Erythroblast (primary cell): Measurements from ENCODE around the gene CYP2F1.
"Not testable (repeated sequence)": the region's sequence is repeated elsewhere in the genome, so short reads cannot be mapped to it uniquely, and the experiment has no call there.

Experiments used
- DNase-seq, 2 experiments: peaks; one replicate each; lab custom pipeline; 2025; lab: John Stamatoyannopoulos, UW
- GATA1 ChIP-seq: IDR thresholded peaks from 2 replicates; pipeline ENCODE4 v1.6.1; 2011; ENCODE audit warnings: low read depth, mild to moderate bottlenecking, control low read depth, low read length, moderate library complexity
- POLR2A ChIP-seq: IDR thresholded peaks from 2 replicates; pipeline ENCODE4 v1.6.1; 2011; ENCODE audit warnings: mild to moderate bottlenecking, low read length

CYP2F1 gene

DNA sequence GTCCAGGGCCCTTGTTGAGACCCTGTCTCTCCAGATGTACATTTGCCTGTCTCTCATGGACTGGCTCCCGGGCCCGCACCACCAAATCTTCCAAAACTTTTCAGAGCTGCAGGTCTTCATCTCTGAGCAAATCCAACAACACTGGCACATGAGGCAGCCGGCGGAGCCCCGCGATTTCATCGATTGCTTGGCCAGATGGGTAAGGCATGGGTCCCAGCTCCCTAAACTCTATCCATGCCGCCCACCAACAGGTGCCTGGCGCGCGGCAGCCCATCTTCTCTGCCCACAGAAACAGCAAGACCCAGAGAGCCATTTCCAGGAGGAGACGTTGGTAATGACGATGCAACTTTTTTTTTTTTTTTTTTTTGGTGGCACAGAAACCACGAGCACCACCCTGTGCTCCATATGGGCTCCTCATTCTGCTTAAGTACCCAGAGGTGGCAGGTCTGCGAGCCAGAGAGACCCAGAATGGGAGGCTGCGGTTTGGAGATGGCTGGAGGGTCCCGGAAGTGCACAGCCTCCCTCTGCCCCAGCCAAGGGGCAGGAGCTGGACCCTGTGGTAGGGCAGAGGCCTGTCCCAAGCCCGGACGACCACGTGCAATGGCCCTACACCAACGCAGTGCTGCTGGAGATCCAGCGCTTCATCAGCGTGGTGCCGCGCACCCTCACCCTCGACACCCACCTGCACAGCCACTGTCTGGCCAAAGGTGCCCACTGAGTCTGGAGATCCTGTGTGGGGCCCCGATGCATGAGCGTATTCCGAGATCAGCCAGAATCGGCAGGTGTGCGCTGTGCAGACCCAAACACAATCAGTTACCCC lies 22.6 kb downstream of the CYP2F1 start:
- no peak for TF ChIP-seq GATA1
- no peak for TF ChIP-seq POLR2A
- DNase-seq: no peak

DNA sequence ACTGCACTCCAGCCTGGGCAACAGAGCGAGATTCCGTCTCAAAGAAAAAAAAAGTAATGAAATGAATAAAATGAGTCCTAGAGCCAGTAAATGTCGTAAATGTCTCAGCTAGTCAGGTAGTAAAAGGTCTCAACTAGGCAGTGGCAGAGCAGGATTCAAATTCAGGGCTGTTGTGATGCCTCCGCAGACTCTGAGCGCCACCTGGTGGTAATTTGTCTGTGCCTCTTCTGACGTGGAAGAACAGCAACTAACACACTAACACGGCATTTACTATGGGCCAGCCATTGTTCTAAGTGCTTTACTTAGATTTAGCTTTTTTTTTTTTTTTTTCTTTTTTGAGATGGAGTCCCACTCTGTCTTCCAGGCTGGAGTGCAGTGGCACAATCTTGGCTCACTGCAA lies 30.2 kb downstream of the CYP2F1 start:
- peak; percentile 82 to 91 for DNase-seq
- TF ChIP-seq GATA1: no peak
- no peak for TF ChIP-seq POLR2A

DNA sequence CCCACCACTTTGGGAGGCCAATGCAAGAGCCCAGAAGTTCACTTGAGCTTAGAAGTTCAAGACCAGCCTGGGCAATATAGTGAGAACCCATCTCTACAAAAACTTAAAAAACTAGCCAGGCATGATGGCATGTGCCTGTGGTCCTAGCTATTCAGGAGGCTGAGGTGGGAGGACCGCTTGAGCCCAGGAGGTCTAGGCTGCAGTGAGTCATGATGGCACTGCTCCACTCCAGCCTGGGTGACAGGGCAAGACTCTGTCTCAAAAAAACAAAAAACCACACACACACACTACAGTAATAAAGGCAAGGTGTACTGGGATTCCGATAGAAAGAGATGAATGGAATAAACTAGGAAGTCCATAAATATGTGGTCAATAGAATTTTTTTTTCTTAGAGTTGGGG lies 35.6 kb downstream of the CYP2F1 start:
- no peak for TF ChIP-seq GATA1
- TF ChIP-seq POLR2A: no peak
- no peak for DNase-seq

DNA sequence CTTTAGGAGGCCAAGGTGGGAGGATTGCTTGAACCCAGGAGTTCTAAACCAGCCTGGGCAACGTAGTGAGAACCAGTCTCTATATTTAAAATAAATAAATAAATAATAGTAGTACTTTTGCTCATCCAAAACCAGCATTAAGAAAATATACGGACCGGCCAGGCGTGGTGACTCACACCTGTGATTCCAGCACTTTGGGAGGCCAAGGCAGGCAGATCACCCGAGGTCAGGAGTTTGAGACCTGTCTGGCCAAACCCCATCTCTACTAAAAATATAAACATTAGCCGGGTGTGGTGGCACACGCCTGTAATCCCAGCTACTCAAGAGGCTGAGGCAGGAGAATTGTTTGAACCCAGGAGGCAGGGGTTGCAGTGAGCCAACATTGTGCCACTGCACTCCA lies 36.8 kb downstream of the CYP2F1 start:
- DNase-seq: not testable (repeated sequence)

DNA sequence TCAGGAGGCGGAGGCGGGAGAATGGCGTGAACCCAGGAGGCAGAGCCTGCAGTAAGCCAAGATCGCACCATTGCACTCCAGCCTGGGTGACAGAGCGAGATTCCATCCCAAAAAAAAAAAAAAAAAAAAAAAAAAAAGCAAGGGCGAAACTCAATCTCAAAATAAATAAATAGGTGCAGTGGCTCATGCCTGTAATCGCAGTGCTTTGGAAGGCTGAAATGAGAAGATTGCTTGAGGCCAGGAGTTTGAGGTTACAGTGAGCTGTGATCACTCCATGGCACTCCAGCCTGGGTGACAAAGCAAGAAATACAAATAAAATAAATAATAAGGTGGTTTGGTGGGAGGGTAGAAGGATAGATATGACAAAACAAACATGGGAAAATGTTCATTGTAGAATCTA lies 39.8 kb downstream of the CYP2F1 start:
- TF ChIP-seq POLR2A (no peak), GATA1 (no peak)
- no peak for DNase-seq

DNA sequence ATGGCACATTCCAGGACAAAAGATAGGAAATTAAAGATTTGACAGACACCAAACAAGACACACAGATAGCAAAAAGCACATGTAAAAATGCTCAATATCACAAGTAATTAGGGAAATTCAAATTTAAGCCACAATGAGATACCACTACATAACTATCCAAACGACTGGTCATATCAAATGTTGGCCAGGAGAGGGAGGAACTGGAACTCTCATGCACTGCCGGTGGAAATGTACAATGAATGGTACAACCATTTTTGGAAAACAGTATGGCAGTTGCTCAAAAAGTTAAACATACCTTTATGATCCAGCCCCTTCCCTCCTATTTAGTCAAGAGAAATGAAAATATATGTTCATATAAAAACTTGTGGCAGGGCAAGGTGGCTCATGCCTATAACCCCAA lies 42.0 kb downstream of the CYP2F1 start:
- no peak for TF ChIP-seq GATA1
- no peak for DNase-seq

DNA sequence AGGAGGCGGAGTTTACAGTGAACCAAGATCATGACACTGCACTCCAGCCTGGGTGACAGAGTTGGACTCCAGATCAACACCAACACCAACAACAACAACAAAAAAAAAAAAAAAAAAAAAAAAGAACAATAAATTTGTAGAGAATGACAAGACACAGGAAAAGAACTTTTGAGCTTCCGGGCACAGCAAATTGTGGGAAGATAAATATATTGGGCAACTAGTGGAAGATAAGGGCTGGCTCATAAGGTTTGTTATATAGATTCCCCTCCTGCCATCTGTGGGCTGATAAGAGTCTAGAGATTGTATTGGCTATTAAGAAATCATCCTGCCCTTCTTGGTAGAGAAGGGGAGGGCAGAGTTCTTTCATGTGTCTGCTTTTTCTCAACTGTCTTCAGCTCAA lies 45.6 kb downstream of the CYP2F1 start:
- TF ChIP-seq POLR2A: no peak
- TF ChIP-seq GATA1: no peak
- peak; percentile 64 to 86 for DNase-seq

DNA sequence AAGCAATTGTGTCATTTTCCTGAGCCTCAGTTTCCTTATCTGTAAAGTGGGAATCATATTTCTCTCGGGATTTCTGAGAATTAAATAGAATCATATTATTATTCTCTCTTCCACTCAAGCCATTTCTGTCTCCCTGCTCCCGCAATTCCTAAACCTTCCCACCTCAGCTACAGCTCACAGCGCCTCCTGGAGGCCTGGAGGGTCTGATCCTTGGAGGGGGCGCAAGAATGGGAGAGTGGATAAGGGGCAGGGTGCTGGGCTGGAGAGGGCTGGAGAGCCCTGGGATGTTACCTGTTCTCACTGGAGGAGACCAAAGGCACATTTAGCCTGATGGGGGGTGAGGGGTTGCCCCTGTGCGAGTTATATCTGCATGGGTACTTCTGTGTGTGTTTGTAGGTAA lies 47.7 kb downstream of the CYP2F1 start:
- TF ChIP-seq POLR2A: no peak
- TF ChIP-seq GATA1: no peak
- no peak for DNase-seq

DNA sequence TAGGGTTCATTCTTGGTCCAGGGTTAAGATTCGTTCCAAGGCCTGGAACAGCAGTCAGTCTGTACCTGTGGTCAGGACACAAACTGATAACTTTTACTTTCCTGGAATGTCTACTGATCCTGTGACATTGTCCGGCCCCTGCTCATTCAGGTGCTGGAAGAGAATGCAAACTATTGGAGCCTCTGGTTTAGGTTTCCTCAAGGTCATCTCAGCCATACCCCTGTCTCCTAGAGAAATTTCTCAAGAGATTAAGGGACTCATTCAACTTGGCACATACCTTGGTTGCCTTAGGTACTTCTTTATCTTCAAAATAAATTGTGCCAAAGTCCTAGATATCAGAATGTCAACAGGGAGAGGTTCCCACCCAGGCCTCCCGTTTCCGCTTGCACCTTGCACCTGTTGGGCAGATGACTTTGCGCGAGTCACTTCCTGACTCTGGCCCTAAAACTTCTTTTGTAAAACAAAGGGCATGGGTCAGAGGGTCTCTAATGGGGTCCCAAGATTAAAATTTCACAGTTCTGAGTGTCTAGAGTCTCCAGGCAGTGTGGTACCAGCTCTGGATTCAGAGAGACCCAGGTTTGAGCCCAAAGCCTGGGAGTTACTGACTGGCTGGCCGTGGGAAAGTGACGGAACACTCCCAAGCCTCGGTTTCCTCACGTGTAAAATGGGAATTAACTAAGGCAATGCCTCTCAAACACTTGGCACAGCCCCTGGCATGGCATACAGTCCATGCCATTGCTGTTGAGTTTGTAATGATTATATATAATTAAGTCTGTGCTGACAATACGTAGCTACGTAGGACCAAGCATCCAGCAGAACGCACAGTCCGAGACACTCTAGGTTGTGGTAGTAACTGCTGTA lies 52.9 kb downstream of the CYP2F1 start:
- TF ChIP-seq POLR2A (no peak), GATA1 (no peak)
- no peak for DNase-seq

DNA sequence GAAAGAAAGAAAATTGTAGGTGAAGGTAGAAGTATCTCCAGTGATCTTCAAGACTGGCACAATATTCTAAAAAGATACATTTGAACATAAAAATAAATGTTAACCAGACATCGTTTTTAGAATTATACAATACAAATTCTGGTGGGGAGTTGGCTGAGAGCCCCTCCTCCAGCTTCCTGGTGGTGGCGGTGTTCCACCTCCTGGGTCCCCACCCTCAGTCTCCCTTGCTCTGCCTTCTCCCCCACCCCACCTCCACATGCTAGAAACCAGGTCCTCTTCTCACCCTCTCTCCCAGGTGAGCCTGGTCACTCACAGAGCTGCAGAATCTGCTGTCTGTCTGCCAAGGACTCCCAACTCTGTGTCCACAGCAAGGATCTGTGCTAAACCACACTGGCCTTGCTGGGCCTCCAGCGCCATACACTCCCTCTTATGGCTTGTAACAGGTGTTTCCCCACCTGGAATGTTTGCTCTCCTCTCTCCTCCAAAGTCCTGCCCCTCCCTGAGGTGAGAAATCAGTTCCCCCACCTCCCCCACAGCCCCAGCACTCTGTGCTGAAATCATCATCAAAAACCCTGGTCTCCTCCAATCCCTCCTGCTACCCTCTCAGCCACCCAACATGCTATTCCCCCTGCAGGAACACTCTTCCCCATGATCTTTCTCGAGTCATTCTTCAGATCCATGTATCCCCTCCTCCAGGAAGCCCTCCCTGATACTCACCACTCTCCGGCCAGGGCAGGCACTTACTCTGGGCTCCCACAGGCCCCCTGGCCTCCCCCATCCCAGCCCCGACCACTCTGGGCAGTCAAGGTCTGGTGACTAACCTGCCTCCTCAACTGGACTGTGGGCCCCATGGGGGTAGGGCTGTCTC lies 58.3 kb downstream of the CYP2F1 start:
- TF ChIP-seq POLR2A: no peak
- no peak for TF ChIP-seq GATA1
- no peak for DNase-seq

DNA sequence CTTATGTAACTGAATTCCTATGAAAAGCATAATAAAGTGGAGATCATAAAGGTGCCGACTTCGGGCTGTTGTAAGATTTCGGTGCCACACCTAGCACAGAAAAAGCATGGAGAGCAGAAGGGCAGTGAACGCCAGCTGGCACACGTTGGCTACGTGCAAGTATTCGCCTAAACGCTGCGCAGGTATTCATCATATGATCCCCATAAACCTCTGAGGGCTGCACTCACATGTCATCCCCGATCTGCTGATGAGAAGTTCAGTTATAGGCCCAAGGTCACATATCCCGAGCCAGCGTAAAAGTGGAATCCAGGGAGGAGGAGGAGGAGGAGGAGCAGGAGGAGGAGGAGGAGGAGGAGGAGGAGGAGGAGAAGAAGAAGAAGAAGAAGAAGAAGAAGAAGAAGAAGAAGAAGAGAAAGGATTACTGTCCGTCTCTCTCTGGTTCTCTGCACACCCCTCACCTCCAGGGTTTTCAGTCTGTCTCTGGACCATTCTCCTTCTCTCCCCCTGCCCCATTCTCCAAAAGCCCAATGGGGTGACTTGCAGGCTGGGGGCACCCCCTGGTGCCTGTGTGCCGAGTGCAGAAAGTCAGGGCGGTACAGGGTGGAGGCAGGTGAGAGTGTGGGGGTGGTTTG lies 60.2 kb downstream of the CYP2F1 start:
- TF ChIP-seq GATA1: no peak
- TF ChIP-seq POLR2A: no peak
- no peak for DNase-seq

DNA sequence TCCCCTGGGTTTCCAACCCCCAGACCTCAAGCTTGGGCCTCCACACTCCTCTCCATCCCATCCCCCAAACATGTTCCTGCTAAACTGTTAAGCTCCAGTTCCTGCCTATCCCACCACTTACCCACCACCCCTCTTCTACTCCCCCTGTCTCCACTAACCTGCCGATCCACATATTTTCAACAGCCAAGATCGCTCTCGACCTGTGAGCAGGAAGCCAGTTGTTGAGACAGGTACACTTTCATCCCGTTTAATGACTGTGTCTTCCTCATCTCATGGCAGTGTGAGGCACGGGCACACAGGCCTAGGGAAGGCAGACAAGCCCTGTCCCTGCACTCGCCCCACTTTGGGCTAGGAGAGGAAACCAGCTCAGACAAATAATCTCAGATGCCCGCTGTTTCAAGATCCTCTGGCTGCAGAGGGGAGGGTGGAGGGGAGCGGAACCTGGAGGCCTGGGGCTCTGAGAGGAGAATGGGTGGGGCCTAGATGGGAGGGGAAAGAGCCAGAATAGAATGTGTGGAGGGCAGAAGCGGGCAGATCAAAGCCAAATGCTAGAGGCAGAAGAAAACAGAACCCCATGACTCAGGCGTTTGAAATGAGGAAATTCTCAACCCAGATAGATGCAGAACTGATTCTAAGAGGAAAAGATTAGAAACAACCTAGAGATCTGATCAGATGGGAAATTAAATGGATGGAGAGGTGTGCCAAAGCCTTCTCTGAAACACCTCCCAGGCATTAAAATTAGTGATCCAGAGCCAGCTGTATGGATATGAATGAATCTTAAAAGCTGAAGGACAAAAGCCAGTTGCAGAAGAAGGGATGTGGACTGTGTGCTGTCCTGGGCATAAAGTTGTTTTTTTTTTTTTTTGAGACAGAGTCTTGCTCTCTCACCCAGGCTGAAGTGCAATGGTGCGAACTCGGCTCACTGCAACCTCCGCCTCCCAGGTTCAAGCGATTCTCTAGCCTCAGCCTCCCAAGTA lies 61.9 kb downstream of the CYP2F1 start:
- TF ChIP-seq POLR2A (no peak), GATA1 (no peak)
- DNase-seq: no peak
